NCI-H2196 treated with DMSO at 0.1 percent for 48 hours (cell line): ENCODE results near the gene CAPN12.

ENCODE experiments used
- DNase-seq: peaks from one replicate; lab custom pipeline; 2025; ENCODE audit not compliant: unreplicated experiment; lab: John Stamatoyannopoulos, UW

CAPN12 gene

DNA sequence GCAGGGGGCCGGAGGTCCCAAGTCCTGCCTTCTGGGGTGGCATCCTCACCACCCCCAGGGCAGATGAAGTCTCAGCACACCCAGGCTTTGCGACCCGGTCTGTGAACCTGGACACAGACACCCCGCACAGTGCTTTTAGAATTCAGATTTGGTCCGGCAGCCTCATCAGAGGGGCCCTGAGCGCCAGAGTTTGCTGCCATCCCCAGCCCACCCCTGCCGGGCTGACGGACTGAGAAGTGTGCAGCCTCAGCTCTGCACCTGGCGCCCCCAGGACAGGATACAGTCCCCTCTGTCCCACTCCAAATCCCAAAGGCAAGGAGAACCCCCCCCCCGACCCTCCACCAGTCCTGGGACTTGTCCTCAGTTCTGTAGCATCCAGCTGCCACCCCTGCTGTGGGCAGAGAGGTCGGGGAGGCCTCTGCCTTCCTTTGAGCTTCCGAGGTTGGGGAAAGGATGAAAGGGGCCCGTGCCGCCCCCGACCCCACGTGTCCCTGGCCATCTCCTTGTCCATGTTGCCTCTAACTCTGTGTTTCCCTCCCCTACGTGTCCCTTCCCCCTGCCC is 16.9 kb downstream of the CAPN12 start:
- DNase-seq: no peak

DNA sequence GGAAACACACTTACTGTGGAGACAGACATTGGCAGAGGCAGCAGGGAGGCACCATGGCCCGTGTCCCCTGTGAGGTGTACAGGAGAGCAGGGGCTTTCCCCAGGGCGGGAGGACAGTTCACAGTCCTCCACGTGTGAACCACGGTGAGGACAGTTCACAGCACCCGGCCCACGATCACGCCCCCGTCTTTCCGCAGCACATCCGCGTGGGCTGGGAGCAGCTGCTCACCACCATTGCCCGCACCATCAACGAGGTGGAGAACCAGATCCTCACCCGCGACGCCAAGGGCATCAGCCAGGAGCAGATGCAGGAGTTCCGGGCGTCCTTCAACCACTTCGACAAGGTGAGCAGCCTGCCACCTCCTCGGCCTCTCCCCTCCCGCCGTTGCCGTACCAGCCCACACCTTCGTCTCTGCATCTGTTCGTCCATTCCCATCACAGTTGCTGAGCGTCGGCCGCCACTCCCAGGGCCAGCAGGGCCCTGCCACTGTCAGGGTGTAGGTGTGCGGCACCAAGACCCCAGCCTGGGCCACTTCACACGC is 17.4 kb downstream of the CAPN12 start:
- no peak for DNase-seq

DNA sequence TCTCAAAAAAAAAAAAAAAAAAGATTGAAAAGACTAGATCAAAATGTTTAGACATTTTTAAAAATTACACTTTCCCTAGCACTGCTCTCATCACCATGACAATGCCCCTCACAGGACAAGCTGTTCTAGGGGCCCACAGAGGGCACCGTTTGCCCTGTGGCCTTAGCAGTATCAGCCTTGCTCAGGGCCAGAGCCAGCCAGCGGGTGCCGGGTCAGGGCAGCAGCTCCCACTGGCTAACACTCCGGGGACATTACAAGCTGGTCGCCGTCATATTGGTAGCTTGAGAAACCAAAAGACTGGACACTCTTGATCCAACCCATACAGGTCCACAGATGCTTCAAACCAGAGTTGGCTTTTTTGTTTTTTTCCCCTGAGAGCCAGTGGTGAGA is 18.0 kb downstream of the CAPN12 start:
- no peak for DNase-seq

DNA sequence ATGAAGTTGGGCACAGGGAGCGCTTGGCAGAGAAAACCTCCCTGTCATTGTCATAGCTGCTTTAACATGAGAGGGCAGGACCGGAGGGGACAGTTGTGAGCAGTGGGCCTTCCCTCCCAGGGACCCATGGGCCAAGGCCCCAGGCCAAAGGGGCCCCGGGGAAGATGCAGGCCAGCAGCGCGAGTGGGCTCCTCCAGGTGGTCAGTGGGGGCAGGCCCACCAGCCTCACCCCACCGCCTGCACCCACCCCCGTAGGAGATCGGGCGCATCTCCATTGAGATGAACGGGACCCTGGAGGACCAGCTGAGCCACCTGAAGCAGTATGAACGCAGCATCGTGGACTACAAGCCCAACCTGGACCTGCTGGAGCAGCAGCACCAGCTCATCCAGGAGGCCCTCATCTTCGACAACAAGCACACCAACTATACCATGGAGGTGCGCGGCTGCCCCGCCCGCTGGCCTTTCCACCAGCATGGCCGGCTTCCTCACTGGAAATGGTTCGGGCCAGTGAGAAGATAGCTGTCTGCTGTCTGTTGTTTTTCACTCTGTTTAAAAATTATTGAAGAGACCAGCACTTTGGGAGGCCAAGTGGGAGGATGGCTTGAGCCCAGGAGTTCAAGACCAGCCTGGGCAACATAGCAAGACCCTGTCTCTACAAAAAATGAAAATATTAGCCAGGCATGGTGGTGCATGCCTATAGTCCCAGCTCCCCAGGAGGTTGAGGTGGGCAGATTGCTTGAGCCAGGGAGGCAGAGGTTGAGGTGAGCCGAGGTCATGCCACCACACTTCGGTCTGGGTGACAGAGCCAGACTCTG is 18.6 kb downstream of the CAPN12 start:
- no peak for DNase-seq

DNA sequence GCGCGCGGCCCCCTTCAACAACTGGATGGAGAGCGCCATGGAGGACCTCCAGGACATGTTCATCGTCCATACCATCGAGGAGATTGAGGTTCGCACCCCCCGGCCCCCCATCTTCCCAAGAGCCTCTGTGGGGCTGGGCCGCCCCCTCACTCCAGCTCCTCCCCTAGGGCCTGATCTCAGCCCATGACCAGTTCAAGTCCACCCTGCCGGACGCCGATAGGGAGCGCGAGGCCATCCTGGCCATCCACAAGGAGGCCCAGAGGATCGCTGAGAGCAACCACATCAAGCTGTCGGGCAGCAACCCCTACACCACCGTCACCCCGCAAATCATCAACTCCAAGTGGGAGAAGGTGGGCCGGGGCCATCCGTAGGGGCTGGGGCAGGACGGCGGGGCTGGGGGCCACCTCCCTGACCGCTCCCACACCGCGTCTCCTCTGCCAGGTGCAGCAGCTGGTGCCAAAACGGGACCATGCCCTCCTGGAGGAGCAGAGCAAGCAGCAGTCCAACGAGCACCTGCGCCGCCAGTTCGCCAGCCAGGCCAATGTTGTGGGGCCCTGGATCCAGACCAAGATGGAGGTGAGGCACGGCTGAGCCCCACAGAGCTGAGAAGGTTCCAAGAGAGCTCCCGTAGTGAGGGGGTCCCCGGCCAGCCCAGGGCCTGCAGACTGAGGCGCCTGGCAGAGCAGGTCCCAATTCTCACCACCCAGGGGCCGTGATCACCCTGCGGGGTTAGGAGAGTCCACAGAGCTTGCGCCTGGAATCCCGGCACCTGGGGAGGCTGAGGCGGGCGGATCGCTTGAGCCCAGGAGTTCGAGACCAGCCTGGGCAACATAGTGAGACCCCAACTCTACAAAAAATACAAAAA is 20.1 kb downstream of the CAPN12 start:
- DNase-seq: no peak

DNA sequence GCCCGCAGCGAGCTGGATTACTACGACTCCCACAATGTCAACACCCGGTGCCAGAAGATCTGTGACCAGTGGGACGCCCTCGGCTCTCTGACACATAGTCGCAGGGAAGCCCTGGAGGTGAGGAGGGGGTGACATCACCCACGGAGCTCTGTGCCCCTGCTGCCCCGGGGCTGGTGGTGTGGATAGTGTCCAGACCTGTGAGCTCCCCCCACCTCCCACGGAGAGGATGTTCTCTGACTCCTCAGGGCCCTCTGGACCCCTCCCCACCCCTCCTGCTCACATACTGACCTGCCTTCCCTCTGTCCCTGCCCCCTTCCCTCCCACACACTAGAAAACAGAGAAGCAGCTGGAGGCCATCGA is 20.7 kb downstream of the CAPN12 start:
- no peak for DNase-seq

DNA sequence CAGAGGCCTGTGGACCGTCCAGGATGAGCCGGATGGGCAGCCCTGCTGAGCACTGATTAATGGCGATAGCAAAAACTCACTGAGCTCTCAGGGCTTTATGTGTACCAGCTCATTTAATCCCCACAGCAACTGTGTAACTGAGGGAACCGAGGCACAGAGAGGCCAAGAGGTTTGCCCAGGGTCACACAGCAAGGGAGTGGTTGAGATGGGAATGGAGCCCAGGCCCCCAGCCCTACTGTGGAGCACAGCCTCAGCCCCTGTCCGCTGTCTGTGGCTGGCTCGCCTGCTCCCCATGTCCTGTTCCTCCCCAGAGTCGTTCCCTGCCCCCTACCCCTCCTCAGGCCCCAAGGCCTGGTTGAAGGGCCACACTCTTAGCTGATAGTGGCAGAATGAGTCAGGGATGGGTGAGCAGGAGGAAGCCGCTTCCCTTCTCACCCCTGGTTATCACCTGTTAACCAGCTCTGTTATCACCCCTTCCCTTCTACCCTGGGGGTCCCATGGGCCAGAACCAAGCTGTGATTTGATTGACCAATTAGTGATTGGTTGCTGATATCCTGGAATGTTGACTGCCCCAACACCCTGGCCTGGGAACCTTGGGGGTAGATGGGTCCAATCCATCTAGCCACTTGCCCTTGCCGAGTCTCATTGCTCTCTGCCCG is 21.2 kb downstream of the CAPN12 start:
- no peak for DNase-seq

DNA sequence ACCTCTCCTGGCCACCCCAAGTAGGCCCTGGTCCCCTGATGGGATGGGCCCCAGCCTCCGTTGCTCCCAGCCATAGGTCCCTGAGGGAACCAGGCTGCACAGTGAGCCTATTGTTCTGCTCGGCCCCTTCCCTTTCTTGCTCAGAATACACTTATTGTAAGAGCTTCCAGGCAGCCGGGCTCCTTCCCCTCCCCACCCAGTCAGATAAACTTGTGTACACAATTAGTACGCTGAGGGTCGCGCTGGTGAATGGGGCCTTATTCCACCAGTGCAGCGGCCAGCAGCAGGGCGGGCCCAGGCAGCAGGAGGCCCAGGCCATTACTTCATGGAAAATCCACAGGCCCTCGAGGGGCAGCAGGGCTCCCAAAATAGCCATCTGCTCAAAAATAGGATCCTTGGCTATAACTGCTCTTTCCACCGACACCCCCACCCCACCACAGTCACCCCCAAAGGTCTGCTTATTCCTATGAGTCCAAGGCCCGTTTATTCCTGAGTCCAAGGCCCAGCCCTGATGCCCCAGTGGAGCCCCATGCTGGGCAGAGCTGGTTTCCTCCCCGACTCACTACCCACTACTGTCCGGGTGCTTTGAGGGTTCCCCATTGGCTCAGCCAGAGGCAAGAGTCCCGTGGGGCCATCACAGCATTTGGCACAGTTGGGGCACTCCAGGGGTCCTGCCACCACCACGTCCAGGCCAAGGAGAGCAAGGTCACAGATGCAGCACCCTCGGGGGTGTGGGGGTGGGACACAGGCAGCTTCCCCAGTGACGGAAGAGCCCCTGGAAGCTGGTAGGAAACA is 22.1 kb downstream of the CAPN12 start:
- no peak for DNase-seq

DNA sequence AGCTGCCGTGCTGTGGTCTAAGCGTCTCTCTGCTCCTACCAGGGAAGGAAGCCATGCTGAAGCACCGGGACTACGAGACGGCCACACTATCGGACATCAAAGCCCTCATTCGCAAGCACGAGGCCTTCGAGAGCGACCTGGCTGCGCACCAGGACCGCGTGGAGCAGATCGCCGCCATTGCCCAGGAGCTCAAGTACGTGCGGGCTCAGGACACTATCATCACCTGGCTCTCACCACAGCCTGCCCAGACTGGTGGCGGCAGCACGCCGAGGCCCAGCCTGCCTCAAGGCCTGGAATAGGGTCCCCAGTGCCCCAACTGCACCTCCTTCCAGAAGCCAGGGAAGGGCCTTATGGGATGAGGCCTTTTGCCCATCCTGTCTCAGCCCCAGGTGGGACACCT is 22.8 kb downstream of the CAPN12 start:
- no peak for DNase-seq

DNA sequence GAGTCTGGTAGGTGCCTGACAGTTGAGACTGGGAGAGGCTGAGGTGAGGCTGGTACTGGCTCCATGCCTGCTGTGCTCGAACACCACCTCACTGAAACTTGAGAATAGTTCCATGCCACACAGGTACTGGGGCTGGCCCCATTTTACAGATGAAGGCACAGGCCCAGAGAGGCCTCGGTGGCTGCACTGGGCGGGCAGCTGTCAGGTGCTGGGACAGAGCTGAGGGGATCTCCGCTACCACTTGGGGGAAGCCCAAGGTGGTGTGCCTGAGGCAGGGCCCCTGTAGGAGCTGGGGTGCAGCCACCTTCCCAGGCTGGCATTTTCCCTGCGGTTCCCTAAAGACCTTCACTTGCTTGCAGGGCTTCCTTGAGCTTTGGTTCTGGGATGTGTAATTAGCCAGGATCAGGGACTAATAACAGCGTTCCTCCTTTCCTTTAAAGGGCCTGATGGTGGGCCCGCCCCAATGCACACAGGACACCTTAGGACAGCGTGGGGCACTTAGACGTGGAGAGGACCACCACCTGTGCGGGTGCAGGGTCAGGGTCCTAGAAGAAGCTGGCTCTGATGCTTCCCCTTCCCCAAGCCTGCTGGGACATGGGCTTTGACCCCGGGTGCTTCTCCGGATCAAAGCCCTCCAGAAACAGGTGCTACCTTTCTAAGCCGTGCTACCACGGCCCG is 23.6 kb downstream of the CAPN12 start:
- no peak for DNase-seq

DNA sequence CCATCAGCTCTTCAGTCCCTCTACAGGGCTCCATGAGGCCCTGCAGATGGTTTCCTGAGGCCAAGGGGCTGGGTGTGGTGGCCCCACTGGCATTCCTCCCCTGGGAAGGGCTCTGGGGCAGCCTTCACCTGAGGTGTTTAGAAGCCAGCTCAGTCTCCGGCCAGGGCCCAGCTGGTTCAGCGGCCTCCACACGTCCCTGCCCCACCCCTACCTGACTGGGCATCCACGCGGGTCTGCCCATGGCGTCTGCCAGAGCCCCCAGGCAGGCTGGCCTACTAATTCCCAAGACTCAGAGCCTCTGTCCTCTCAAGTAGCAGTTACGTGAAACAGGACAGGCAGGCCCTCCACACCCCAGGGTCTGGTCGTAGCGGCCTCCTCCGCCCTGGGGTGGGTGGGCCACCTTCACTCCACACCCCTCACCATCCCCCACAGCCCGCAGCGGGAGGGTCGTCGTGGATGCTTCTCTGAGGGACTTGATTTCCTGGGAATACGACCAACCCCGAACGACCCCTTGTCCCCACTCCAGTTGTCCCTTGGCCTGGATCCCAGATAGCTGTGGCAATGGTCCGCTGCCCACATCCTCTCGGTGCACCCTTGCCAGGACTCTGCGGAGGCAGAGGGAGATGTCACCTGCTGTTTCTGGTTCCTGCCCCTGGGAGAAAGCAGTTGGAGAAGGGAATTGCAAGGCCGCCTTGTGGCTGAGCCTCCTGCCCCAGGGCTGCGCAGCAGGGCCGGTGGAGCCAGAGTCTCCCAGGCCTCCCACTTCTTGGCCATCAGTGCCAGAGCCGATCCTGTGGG is 24.3 kb downstream of the CAPN12 start:
- DNase-seq: no peak

DNA sequence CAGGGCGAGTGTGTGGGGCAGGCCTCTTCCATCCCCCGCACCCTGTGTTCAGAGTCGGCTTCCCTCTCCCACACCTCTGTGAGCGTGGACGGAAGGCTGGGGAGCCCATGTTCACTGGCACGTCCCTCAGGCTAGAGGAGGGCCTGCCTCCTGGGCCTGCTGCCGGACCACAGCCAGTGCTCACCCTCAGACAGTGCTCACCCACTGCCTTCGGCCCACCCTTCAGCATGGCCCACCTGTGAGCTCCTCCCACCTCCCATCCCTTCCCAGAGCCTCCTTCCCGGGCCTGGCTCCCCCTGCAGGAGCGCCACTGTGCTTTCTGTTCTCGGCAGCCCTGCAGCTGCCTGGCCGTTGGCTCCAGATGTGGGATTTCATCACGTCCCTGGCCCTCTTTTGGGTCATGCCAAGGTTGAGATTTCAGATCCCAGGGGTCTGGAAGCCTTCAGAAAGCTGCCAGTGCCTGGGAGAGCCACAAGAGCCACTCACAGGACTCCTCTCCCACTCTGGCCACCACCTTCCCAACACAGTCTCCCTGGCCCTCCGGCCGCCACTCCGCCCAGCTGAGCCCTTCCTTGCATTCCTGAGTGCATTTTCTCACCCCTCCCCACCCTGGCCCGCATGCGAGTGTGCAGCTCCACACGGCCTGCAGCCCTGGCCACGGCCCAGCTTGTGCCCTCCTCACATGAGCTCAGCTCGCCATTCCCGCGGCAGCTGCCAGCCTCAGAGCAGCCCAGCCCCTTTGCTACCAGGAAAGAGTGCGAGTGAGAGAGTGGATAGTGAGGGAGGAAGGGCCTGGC is 25.3 kb downstream of the CAPN12 start:
- no peak for DNase-seq

DNA sequence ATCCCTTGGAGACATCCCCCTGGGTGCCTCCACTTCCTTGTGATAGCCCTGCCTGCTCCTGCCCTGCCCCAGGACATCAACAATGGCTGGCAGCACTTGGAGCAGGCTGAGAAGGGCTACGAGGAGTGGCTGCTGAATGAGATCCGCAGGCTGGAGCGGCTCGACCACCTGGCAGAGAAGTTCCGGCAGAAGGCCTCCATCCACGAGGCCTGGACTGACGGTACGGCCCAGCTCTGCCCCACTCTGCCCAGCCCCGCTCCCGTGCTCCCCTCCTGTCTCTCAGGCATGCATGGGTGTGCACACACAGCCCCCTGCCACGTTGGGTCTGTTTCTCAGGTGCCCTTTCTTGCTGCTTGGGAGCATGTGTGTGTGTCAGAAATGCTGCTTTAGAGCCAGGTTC is 26.4 kb downstream of the CAPN12 start:
- DNase-seq: no peak

DNA sequence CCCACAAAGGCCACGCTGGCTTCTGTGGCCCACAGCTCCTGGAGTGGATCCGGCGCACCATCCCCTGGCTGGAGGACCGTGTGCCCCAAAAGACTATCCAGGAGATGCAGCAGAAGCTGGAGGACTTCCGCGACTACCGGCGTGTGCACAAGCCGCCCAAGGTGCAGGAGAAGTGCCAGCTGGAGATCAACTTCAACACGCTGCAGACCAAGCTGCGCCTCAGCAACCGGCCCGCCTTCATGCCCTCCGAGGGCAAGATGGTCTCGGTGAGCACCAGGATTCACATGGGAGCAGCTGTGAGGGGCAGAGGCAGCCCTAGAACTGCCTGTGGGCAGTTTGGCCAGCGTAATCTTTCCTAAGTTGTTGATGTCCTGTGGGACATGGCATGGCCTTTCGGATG is 27.2 kb downstream of the CAPN12 start:
- DNase-seq: no peak

DNA sequence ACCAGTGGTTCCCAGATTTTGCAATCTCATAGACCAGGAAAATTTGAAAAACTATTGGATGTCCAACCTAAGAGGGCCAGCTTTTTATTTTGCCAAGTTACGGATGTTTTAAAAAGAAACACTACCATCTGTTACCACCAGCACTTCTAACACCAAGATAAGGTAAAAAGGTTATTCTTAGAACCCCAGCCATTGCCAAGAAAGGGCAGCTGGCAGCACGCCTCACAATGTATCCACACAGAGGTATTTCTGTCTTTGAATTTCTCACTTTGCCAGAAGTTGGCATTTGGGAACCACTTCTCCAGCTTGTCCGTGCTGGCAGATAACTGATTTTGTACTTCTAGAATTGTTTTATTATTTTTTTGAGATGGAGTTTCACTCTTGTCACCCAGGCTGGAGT is 28.7 kb downstream of the CAPN12 start:
- DNase-seq: no peak

DNA sequence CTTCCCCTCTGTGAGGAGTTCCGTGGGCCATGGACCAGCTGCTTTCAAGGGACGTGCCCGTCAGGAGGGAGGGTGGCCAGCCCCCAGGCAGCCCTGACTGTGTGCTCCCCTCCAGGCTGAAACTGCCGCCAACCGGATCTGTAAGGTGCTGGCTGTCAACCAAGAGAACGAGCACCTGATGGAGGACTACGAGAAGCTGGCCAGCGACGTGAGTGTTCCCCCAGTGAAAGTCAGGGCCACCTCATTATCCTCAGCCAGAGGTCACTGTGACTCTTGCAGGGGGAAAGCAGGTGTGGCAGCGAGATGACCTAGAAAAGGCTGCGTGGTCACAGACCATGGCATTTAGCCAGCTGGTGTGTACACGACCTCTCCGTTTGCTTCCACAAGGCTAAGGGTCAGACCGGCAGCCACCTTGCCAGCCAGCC is 29.9 kb downstream of the CAPN12 start:
- DNase-seq: peak; percentile 15

DNA sequence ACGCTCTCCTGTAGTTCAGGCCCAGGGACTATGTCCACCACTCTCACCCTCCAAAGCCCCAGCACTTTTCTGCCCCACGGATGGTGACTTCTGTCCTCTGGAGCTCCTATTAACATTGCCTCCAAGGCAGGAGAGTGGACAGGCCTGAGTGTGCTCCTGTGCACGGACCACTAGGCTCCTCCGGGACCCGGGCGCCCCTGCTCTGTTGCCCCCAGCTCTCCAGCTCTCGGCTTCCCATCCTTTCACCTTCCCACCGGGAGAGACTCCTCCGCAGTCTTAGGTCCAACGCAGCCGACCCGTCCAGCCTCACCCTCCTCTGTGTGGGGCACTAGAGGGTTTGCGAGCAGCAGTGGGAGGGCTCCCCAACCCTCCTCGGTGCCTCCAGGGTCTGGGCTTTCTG is 30.4 kb downstream of the CAPN12 start:
- no peak for DNase-seq

DNA sequence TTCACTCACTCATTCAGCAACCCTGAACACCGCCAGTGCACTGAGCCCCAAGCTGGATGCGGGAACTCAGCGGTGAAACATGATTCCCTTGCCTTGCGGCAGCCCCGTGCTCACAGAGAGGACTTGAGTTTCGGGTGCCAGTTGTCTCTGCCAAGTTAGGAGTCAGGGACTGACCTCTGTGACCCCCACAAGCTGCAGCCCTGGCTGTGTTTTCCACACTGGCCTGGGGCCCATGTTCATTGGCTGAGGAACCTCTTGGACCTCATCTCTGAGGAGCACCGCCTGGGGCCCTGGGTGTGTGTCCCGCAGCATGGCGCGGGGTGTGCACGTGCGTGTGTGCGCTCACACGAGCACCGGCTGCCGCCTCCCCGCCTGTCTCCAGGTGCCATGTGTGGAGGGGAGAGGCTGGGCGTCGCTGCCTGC is 31.0 kb downstream of the CAPN12 start:
- DNase-seq: peak; percentile 51
